HG02981 (cell line): ENCODE results near the gene NYAP1.

ENCODE experiments used
- ATAC-seq: cut with Tn5 transposase; IDR thresholded peaks from one replicate; pipeline ENCODE4 v1.9.1; 2021; ENCODE audit warnings: mild to moderate bottlenecking, moderate library complexity; ENCODE audit not compliant: unreplicated experiment

Gene NYAP1

DNA sequence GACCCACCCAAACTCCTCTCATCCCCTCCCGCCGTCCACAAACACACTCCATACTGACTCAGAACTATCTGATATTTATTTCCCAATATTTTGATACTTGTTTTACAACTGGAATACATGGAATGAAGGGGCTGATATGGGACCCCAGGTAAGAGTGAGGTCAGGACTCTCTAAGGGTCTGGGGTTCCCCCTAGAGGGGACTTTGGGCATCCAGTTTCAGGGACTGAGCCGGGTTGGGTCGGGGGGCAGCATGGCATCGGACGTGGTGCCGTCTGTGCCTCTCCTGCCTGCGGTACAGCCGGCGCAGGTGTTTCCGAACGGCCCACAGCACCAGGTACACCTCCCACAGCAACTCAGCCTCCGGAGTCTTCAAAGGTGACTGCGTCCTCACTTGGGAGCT lies 27.2 kb upstream of the NYAP1 start:
- ATAC-seq: no peak

DNA sequence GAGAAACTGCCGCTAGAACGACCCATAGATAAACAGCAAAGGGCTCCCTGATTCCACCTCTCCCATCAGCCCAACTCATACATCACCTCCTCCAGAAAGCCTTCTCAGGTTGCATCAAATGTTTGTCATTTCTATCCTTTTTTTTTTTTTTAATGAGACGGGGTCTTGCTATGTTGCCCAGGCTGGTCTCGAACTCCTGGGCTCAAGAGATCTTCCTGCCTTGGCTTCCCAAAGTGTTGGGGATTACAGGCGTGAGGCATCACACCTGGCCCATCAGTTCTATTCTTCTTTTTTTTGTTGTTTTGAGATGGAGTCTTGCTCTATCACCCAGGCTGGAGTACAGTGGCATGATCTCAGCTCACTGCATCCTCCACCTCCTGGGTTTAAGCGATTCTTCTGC lies 26.7 kb upstream of the NYAP1 start:
- no peak for ATAC-seq

DNA sequence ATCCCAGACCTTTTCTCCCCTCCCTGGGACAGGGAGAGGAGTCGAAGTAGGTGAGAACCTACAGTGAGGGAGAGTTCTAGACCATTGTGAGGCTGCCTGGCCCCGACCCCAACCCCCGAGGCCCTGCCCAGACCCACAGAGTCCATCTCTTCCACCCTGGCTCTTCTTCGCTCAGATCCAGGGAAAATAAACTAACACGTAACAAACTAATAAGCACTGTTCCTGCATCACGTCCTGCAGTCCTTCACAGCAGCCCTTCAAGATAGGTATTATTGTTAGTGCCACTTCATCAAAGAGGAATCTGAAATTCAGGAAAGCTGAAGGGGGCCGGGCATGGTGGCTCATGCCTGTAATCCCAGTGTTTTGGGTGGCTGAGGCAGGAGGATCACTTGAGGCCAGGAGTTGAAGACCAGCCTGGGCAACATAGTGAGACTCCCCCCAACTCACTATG lies 19.5 kb upstream of the NYAP1 start, which contains the start of gene SPACDR:
TSS of gene SPACDR (minus strand) at position 51 of the 451 bp plus-strand sequence. CDS start 235 bp downstream, outside the sequence.
- no peak for ATAC-seq

DNA sequence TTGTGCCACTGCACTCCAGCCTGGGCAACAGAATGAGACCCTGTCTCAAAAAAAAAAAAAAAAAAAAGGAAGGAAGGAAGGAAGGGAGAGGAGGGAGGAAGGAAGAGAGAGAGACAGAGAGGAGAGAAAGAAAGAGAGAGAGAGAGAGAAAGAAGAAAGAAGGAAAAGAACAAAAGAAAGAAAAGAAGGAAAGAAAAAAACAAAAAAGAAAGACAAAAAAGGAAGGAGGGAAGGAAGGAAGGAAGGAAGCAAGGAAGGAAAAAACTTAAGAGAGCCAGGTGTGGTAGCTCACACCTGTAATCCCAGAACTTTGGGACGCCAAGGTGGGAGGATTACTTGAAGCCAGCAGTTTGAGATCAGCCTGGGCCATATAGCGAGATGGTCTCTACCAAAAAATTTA lies 18.9 kb upstream of the NYAP1 start:
- no peak for ATAC-seq

DNA sequence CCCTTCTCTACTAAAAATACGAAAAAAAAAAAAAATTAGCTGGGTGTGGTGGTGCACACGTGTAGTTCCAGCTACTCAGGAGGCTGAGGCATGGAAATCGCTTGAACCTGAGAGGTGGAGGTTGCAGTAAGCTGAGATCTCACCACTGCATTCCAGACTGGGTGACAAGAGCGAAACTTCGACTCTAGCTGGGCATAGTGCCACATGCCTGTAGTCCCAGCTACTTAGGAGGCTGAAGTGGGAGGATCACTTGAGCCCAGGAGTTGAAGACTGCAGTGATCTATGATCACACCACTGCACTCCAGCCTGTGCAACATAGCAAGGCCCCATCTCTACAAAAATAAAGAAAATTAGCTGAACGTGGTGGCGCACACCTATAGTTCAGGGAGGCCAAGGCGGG lies 18.4 kb upstream of the NYAP1 start:
- ATAC-seq: no peak

DNA sequence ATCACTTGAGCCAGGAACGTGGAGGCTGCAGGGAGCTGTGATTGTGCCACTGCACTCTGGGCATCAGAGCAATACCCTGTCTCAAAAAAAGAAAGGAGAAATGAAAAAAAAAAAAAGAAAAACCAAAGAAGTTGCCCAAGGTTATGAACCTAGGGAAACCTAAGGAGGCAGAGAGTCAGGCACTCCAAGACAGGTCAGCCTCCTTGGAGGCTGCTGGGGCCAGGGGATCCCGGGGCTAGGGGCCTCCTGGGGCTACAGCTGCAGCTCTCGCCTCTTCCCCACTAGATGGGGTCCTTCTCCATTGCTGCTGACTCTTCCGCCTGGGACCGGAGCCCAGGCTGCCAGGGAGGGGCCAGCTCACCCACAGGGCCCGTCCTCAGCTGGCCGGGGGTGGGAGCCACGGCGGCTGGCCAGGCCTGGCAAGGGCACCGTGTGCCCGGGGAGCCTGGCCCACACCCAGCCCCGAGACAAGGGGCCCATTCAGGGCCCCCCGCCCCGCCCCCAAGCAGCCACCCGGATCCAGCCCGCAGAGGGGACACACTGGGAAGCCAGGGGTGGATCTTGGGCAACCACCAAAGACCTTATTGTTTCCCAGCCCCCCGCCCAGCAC lies 17.9 kb upstream of the NYAP1 start:
- no peak for ATAC-seq

DNA sequence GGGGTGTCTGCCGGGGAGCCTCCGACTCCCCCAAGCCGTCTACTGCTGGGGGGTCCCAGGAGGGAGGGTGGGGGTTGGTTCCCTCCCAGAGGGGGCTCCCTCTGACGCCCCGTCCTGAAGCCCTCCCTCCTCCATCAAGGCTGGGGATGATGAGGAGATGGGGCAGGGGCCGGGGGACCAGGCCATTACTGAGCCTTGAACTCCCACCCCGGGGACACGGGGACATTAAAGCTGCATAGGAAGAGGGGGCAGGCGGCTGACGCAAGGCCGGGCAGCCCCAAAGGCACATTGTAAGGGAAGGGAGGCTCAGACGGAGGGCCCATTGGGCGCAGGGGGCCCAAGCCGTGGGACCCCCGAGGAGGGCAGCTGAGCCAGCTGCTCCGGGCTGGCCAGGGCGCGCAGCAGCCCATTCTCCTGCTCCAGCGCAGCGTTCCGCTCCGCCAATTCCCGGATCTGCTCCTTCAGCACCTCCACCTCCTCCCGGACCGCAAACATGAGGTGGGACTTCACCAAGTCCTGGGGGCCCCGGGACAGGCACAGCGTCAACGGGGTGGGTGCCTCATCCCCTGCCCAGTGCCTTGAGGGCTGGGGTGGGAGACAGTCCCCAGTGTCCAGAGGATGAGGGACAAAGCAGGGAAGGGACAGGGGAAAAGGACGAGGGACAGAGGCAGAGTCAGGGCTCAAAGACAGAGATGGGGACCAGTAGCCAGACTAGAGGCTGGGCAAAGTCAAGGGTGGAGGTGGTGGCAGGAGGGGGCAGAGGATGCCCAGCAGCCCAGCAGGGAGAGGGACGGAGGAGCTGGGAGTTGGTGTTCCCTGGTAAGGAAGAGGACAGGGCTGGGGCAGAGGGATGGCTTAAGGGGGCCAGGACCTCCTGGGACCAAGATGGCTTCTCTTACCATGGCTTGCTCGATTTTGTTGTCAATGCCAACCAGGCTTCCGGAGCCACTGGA lies 16.8 kb upstream of the NYAP1 start:
- ATAC-seq: no peak

DNA sequence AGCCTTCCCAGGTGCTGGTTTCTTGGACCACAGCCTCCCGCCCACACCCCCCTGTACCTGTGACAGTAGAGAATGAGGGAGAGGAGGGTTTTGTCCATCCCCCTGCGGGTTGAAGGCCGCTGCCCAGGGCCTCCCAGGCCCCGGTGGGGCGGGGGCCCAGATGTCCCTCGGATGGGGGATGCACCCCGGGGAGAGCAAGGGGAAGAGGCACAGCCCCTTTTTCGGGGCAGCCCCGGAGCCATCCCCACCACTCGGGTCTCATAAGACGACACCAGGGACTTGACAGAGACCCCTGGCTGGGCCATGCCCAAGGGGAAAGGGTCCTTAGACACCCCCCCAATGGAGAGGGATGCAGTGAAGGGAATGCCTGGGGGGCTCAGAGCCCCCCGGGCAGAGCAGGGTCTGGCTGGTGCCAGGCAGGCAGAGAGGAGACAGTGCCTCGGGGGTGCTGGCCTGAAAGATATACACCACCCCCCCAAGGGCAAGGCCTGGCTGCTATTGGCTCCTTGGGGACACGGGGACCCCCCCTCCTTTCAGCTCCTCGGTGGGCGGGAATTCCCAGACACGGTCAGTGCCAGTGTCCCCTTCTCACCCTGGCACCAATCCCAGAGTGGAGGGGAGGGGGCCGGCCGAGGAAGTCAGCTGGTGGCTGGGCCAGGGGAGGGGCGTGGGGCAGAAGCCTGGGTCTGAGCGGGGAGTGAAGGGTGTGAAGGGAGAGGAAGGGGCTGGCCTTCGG lies 15.9 kb upstream of the NYAP1 start:
- ATAC-seq: no peak

DNA sequence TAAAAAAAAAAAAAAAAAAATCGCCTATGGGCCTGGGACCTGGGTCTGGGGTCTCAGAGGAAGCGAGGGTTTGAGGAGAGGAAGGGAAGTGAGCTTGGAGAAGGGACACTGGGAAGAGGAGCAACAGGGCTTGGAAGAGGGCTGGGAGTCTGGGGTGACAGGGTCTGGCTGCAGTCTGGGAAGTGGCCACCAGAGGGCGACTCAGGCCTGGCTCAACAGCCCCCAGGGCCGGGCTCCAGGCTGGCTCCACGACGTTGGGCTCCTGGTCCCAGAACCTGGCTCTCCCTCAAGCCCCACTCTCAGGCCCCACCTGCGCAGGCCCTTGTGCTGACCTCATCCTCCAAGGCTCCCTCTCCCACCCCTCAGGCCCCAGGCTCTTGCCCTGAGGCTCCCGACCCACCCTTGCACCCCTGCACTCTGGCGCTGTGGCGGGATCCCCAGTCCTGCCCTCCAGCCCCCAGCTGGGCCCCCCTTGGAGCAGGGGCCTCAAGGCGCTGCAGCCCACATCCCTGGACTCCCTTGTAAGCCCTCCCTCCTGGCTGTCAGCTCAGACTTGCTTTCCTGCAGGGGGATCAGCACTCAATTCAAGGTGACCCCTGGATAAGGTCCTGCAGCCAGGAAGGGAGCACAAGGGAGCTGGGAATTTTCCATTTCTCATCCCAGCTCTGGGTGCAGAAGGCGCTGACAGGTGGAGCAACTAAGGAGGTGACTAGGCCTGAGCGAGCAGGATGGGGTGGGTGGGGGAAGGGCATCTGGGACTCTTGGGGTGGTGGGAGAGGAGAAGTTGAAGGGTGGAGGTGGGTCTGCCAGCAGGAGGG lies 14.3 kb upstream of the NYAP1 start:
- no peak for ATAC-seq

DNA sequence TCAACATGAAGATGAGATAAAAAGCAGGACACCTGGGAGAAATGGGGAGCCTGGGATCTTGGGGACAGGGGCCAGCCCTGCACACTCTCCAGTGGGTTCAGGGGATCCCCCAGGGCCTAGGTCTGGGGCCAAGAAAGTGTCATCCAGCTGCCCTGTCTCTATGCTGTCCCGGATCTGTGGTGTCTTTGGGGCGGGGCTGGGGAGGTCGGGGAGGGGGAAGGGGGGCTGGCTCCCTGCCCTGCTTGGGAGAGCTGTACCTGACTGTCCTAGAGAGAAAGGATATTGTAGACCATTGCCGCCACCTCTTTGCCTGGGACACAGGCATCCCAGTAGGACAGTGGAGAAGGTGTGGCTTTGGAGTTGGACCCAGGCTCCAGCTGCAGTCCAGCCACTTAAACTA lies 12.7 kb upstream of the NYAP1 start:
- ATAC-seq: no peak

DNA sequence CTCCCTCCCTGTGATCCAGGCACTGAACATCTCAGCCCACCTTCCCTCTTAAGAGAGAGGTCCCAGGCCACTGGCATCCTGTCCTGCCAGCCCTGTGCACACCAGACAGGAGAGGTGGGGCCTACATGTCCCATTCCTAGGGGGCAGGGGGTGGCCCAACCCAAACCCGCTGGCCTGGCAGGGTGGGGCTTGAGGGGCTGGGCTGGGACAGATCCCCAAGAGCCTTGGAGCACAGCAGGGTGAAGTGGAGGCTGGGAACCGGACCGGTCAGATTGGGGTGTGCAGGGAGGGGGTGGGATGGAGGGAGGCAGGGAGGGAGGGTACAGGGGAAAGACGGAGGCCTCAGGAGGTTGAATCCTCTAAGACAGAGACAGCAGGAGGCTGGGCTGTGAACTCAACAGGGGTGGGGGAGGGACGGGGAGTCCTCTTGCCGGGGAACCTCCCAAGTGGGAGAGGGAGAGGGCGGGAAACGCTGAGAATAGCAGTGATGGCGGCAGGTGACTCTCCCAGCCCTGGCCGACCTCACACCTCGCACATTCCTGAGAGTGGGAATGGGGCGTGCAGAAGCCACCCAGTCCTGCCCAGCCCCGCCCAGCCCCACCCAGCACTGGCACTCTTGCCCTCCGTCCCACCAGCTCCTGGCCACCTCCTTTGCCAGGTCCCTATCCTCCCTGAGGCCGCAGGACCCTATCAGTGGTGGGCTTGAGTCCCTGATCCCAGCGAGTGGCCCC lies 11.4 kb upstream of the NYAP1 start:
- ATAC-seq: no peak

DNA sequence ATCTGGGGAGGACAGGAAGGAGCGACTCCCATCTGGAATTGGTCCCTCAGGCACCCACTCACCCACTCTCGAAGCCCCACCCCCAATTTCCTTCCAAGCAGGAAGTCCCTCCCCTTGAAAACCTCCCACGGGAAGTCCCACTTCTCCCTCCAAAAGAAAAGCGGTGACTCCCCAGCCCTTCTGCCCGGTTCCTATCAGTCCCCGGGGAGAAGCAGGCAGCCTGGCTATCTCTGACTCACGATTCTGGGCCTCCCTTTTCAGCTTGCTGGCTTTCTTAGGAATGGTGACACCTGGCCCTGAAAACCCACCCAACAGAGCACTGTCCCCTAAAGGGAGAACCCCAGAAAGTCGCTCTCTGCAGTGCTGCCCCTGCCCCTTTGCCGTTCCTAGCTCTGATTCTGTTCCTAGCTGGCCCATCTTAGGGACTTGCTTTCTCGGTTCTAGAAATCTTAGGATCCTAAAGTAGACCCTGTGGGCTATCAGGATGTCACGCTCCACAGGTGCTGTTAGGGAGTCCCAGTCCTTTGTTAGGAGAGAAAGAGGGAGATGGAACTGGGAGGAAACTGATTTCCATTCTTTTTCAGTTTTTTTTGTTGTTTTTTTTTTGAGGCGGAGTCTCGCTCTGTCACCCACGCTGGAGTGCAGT lies 10.8 kb upstream of the NYAP1 start:
- no peak for ATAC-seq

DNA sequence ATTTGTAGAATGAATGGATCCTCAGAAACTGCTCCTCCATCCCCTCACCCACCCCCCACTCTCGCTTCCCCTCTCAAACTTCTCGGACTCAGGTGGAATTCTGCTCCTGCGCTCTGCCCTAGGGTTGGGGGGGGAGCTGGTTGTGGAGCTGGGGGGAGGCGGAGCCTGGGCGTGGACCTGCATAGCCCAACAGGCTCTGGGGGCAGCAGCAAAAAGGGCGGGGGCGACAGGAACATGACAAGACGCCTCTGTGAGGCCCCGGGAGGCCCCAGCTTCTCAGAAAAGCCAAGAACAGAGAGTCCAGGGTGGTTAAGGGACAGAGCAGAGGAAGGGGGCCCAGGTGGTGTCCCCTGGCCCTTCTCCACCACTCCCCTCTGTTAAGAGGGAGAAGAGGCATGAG lies 8.2 kb upstream of the NYAP1 start:
- no peak for ATAC-seq

DNA sequence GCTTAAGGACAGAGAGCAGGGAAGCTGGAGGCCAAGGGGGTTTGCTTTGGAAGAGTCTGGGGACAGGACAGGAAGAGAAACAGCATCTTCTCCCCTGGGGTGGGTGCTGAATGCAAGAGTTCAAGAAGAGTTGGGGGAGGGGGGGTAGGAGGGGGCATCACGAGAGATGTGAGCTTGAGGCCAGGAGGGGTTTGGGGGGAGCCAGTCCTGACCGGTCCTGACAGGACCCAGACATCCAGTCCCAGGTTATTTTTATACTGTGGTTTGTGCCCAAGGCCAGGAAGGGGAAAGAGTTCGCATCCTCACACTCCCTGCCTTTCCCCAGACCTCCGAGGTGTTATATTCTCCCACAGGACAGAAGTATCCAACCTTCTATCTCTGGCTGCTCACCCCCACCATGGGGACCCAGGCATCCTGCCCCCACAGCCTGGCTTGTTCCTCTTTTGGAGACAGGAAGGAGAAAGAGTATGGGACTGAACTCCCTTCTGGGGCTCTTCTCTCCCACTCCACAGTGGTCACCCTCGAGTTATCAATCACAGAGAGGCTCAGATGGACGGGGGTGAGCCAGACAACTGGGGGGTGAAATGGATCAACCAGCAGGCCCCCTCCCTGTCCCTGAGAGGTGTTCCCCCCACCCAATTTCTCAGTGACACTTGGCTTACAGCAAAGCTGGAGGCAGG lies 7.5 kb upstream of the NYAP1 start:
- no peak for ATAC-seq

DNA sequence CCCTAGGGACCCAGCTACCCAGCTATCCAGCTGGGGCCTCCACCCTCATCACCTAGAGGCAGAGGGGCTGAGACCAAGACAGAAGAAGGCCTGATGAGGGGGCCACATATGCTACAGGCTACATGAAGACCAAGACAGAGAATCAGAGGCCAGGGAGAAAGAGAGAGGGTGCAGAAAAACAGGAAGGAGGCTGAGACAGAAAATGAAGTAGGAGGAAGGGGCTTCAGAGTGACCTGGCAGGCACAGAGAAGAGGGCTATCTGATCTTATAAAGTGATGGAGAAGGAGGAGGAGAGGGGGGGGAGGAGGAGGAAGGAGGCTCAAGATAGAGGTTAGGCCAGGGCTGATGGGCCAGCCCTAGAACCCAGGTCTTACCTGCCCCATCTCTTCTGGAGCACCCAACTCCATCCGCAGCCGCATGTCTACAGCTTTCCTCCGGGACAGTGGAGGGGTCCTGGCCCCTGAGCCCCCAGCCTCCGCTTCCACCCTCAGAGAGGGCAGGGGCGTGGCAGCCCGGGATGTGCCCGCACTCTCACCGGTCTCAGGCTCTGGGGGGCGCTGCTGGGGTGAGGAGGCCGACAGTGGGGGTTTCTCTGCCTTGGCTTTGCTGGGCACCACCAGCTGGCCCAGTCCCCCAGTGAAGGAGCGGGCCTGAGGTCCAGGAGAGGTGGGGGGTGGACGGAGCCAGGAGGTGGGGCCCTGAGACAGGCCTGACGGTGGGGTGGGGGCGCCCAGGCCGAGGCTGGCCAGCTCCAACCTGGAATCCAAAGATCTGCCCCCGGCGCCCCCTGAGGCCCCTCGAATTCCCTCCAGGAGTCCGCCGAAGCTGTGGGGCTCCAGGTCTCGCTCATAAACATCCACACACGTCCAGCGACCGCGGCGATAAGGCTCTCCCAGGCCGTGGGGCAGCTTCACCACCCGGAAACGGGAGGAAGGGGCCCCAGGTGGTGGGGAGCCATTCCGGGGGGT lies 6.5 kb upstream of the NYAP1 start:
- no peak for ATAC-seq

DNA sequence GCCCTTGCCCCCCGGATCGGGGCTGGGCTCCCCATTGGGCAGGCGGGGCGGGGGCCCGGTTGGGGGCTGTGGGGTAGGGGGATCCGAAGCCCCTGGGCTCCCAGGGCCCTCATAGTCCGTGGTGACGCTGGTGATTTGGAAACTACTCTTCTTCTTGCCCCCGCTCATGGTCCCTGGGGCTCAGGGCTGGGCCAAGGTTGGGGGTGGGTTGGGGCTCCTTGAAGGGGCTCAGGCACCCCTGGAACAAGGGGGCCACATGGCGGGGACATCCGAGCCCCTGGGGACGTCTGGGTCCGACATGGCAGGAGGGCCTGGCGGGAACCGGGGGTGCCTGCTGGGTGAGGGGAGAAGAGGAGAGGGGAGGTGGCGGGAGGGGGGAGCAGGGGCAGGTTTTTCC lies 5.9 kb upstream of the NYAP1 start:
- no peak for ATAC-seq

DNA sequence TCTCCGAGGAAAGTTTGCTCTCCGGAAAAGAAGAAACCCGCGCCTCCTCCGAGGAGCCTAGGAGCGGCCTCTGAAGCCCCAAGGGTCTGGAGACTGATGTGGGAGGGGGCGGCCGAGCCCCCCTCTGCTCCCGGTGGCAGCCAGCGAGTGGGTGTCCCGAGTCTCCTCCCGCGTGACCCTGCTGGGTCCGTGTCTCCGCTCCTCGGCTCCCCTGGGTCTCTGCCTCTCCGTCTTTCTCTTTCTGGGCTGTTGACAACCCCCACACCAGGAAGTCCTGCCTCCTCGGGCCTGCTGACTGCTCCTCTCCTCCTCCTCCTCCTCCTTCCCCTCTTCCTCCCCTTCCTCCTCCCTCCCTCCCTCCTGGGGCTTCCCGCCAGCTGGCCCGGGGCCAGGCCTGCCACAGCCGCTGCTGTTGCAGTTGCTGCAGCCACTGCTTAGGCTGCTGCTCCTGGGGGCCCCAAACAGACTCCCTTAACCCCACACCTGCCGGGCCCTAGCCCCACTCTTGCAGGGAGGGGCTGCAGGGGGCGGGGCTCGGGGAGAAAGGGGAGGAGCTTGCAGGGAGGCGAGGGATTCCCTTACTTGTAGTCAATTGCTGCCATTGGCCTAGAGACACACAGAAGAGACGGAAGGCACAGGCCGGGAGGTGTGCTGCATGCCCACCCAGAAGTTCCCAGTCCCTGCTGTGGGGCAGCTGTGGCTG lies 4.6 kb upstream of the NYAP1 start, which contains the start of gene TSC22D4:
TSS of gene TSC22D4 (minus strand) at position 257 of the 703 bp plus-strand sequence. CDS start 1,176 bp downstream, outside the sequence.
- ATAC-seq: peak; percentile 54
